OCI-LY1 (cell line): Measurements from ENCODE around the gene C8B.

Experiments used
- H2AFZ ChIP-seq: fragments of 200-600 bp; sonication (generic), shearing (Covaris generic); 2 replicates; pipeline ENCODE4 v1.6.0; 2014; ENCODE audit warnings: antibody characterized with exemption, mild to moderate bottlenecking, low read length
- H3F3A ChIP-seq: fragments of 200-600 bp; sonication (generic), shearing (Covaris generic); 2 replicates; pipeline ENCODE4 v1.6.0; 2014; ENCODE audit warnings: mild to moderate bottlenecking, antibody characterized with exemption, low read length, moderate library complexity; ENCODE audit not compliant: insufficient read depth
- H3K27ac ChIP-seq: fragments of 200-600 bp; sonication (generic); 2 replicates; pipeline ENCODE4 v1.5.1; 2014; ENCODE audit warnings: low read length, mixed run types, mild to moderate bottlenecking, low read depth; ENCODE audit not compliant: poor library complexity, severe bottlenecking
- H3K27me3 ChIP-seq: fragments of 200-600 bp; sonication (generic); 2 replicates; pipeline ENCODE4 v1.6.0; 2014; ENCODE audit warnings: antibody characterized with exemption, mild to moderate bottlenecking, low read length, moderate library complexity; ENCODE audit not compliant: insufficient read depth
- H3K36me3 ChIP-seq: fragments of 200-600 bp; sonication (generic); 2 replicates; pipeline ENCODE4 v1.6.1; 2014; ENCODE audit warnings: mild to moderate bottlenecking, antibody characterized with exemption, low read length, moderate library complexity, mixed read lengths; ENCODE audit not compliant: insufficient read depth
- H3K4me1 ChIP-seq: fragments of 200-600 bp; sonication (generic); 2 replicates; pipeline ENCODE4 v1.5.1; 2014; ENCODE audit warnings: mild to moderate bottlenecking, low read length, moderate library complexity; ENCODE audit not compliant: insufficient read depth, severe bottlenecking
- H3K4me2 ChIP-seq: fragments of 200-600 bp; sonication (generic), shearing (Covaris generic); 2 replicates; pipeline ENCODE4 v1.6.1; 2014; ENCODE audit warnings: low read length
- H3K4me3 ChIP-seq: fragments of 200-600 bp; sonication (generic); 2 replicates; pipeline ENCODE4 v1.5.1; 2014; ENCODE audit warnings: low read length, low read depth, mild to moderate bottlenecking, mixed read lengths; ENCODE audit not compliant: poor library complexity, severe bottlenecking
- H3K79me2 ChIP-seq: fragments of 200-600 bp; shearing (Covaris generic); 2 replicates; pipeline ENCODE4 v1.6.1; 2016; ENCODE audit warnings: mixed run types, low read length, mixed read lengths; ENCODE audit not compliant: insufficient read depth
- H3K9ac ChIP-seq: fragments of 200-600 bp; sonication (generic), shearing (Covaris generic); 2 replicates; pipeline ENCODE4 v1.6.1; 2014; ENCODE audit warnings: mild to moderate bottlenecking, low read length, mixed read lengths
- H3K9me2 ChIP-seq: fragments of 200-600 bp; sonication (generic), shearing (Covaris generic); 2 replicates; pipeline ENCODE4 v1.6.1; 2014; ENCODE audit warnings: low read depth, mild to moderate bottlenecking, low read length, mixed read lengths
- H3K9me3 ChIP-seq: fragments of 200-600 bp; shearing (Covaris generic); 2 replicates; pipeline ENCODE4 v1.6.1; 2014; ENCODE audit warnings: low read length, mixed read lengths
- H4K20me1 ChIP-seq: fragments of 200-600 bp; sonication (generic), shearing (Covaris generic); 2 replicates; pipeline ENCODE4 v1.6.0; 2016; ENCODE audit warnings: mild to moderate bottlenecking, low read length; ENCODE audit not compliant: insufficient read depth
- EZH2 ChIP-seq: fragments of 200-600 bp; sonication (generic), shearing (Covaris generic); IDR thresholded peaks from 2 replicates; pipeline ENCODE4 v1.8.0; 2017; ENCODE audit warnings: borderline replicate concordance, mixed run types, mild to moderate bottlenecking, antibody characterized with exemption, low read length, moderate library complexity, mixed read lengths
- TF ChIP-seq, protein P1 (sequence below): fragments of 200-600 bp; sonication (generic), shearing (Covaris generic); IDR thresholded peaks from 2 replicates; pipeline ENCODE4 v1.5.1; 2017; ENCODE audit warnings: mild to moderate bottlenecking, antibody characterized with exemption, low read length, moderate library complexity, mixed read lengths

The C8B gene

GRCh38 chr1:56978819-56979218 lies 13.0 kb upstream of the C8B start:
- no peaks in the 10 kb centered on the region for H4K20me1 ChIP-seq
- no peak overlapping the region for H2AFZ ChIP-seq
- H3K4me2 ChIP-seq: no peak overlapping the region
- H3K27ac ChIP-seq: no peak overlapping the region
- H3K9ac ChIP-seq: no peak overlapping the region
- H3K4me1 ChIP-seq: no peaks in the 10 kb centered on the region
- H3K9me2 ChIP-seq: no peaks in the 10 kb centered on the region
- no peaks in the 10 kb centered on the region for H3K36me3 ChIP-seq
- TF ChIP-seq, protein P1, sequence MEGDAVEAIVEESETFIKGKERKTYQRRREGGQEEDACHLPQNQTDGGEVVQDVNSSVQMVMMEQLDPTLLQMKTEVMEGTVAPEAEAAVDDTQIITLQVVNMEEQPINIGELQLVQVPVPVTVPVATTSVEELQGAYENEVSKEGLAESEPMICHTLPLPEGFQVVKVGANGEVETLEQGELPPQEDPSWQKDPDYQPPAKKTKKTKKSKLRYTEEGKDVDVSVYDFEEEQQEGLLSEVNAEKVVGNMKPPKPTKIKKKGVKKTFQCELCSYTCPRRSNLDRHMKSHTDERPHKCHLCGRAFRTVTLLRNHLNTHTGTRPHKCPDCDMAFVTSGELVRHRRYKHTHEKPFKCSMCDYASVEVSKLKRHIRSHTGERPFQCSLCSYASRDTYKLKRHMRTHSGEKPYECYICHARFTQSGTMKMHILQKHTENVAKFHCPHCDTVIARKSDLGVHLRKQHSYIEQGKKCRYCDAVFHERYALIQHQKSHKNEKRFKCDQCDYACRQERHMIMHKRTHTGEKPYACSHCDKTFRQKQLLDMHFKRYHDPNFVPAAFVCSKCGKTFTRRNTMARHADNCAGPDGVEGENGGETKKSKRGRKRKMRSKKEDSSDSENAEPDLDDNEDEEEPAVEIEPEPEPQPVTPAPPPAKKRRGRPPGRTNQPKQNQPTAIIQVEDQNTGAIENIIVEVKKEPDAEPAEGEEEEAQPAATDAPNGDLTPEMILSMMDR: no peak
- TF ChIP-seq EZH2: no peak
- 0 out of 2 replicates have a peak, but pooled peaks cover 4% of the 10 kb centered on the region for H3K27me3 ChIP-seq
- no peaks in the 10 kb centered on the region for H3K9me3 ChIP-seq
- H3K79me2 ChIP-seq: no peaks in the 10 kb centered on the region
- no peaks in the 10 kb centered on the region for H3F3A ChIP-seq
- H3K4me3 ChIP-seq: no peak overlapping the region

DNA sequence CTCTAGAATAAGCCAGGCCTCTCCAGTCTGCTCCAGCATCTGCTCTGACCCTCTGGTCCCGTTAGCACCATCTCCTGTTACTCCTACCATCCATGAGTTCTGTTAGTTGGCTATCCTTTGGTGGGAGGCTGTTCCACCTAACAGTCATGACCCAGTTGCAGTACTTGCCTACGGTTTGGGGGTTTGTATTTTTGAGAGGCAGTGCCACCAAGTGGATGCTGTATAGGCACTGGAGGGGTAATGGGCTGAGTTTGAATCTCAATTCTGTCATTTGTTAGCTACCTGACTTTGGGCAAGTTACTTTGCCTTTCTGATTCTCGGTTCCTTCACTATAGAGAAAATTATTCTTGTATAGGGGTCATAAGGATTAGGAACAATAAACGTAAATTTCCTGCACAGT lies 12.1 kb upstream of the C8B start:
- 0 out of 2 replicates have a peak, but pooled peaks cover 4% of the 10 kb centered on the region for H3K27me3 ChIP-seq
- H3K9me3 ChIP-seq: no peaks in the 10 kb centered on the region
- H3K27ac ChIP-seq: no peak overlapping the region
- H4K20me1 ChIP-seq: no peaks in the 10 kb centered on the region
- no peaks in the 10 kb centered on the region for H3K36me3 ChIP-seq
- no peak overlapping the region for H3K9ac ChIP-seq
- no peaks in the 10 kb centered on the region for H3F3A ChIP-seq
- no peak overlapping the region for H3K4me2 ChIP-seq
- H3K4me3 ChIP-seq: no peak overlapping the region
- TF ChIP-seq, protein P1: no peak
- TF ChIP-seq EZH2: no peak
- H3K9me2 ChIP-seq: no peaks in the 10 kb centered on the region
- no peaks in the 10 kb centered on the region for H3K79me2 ChIP-seq
- H2AFZ ChIP-seq: no peak overlapping the region
- H3K4me1 ChIP-seq: no peaks in the 10 kb centered on the region

- H3K4me3 ChIP-seq: no peak overlapping the region
- no peaks in the 10 kb centered on the region for H3K36me3 ChIP-seq
- H3K9me2 ChIP-seq: no peaks in the 10 kb centered on the region
- no peaks in the 10 kb centered on the region for H4K20me1 ChIP-seq
- H3K4me1 ChIP-seq: no peaks in the 10 kb centered on the region
- H3K9me3 ChIP-seq: no peaks in the 10 kb centered on the region
- H3K27ac ChIP-seq: no peak overlapping the region
- no peak for TF ChIP-seq EZH2
- TF ChIP-seq, protein P1: no peak
- no peak overlapping the region for H3K9ac ChIP-seq
- H2AFZ ChIP-seq: no peak overlapping the region
- no peak overlapping the region for H3K4me2 ChIP-seq
- H3K27me3 ChIP-seq: no peaks in the 10 kb centered on the region
- H3F3A ChIP-seq: no peaks in the 10 kb centered on the region
- no peaks in the 10 kb centered on the region for H3K79me2 ChIP-seq
These were observed 9.6 kb upstream of the C8B start for GRCh38 chr1:56975446-56975845.
